ENCODE measurements around the gene RAB12.
"Not testable (repeated sequence)": the region's sequence is repeated elsewhere in the genome, so short reads cannot be mapped to it uniquely, and the experiment has no call there.

The RAB12 gene

DNA sequence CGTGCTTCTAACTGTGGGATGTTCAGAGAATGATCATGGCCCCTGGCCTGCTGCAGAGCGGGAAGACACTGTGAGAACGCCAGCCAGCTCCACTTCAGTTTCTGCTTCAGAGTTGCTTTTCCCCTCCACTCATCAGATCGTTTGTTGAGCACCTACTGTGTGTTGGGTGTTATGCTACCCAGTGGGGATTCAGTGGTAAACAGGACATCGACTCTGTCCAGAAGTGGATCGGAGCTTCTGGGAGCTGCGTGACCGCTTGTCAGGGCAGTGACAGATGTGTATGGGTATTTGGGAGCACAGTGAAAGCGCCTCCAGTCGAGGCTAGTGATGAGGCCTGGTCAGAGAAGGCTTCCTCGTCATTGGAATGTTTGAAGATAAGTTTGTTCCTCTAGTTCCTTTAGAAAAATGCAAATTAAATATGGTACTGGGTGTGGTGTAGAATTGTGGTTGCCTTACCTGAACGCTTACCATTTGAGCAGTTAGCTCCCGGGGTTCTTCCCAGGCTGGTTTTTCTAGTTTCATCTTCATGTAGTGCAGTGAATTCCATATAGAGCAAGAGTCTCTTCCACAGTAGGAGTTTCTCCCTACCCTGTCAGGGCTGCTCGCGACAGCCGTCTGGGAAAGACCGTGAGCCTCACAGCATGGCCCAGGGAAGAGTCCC is 2.8 kb downstream of the RAB12 start:
- DNase-seq (ENCODE audit: insufficient read length, low spot score) (no peak), FAIRE-seq (no peak)

DNA sequence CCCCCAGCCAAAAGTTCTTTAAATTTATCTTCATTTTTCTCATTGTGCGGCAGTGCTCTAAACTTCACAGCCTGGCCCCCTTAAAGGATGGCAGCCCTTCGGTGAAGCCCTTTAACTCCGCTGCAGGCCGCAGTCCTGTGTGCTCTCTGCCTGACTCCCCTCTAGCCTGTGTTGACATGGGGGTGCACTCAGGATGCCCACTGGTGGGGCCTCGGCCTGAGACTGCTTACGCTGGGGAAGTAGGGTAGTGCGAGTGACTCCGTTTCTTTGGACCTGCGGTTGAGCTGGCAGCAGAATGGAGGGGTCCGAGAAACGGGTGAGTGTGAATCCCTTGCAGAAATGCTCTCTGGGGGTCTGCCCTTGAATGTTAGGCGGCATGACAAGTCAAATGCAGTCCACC is 5.6 kb downstream of the RAB12 start:
- DNase-seq (ENCODE audit: insufficient read length, low spot score): no peak

DNA sequence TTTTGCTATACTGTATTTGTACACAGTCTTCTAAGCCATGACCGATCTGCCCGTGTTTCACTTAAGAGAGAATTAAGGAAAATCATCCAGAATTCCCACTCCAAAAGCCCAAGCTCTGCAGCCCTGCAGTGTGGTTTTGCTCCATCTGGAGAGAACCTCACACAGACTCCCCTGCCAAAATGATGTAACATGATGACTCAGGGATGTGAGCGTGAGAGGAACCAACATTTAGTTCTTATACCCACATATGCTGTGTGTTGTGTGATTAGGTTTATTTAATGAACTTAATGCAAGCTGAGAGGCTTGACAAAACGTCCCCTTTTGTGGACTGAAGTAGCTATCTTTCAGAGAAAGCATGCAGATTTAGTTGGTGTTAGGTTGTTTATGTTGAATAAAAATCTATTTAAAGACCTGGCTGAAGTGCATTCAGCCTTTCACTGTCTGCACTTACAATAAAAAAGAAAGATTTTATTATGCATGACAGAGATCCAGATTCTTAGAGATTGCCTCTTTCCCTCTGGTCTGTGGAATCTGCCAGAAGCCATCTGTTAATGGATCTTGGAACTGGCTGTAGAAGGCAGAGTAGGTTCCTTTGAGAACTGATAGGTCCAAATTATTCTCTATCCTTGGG is 6.3 kb downstream of the RAB12 start:
- FAIRE-seq (no peak), DNase-seq (ENCODE audit: insufficient read length, low spot score) (peak; percentile 72)

More for the DNA sequence above, 5.6 kb downstream of the RAB12 start:
- FAIRE-seq: no peak

GRCh38 chr18:8616028-8616401 is 6.8 kb downstream of the RAB12 start:
- FAIRE-seq (no peak), DNase-seq (ENCODE audit: insufficient read length, low spot score) (no peak)

DNA sequence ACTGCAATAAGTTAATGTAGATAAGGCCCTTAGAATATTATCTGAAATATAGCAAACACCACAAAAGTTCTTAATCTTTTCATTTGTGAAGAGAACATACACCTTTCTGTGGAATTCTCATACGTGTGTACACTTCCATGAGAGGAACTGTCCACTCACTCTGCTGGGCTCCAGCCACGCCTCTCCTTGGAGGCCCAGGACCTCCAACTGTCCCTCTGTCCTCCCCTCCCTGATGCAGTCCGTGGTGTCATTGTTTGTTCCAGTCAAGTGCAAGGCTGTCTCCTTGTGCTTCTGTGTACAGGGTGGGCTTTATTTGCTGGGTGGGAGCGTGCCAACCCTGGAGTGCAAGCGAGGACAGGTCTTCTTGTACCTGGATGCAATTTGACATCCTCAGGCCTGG is 8.7 kb downstream of the RAB12 start:
- DNase-seq (ENCODE audit: insufficient read length, low spot score): no peak
- FAIRE-seq: no peak

- no peak for DNase-seq (ENCODE audit: insufficient read length, low spot score)
Observed at GRCh38 chr18:8619041-8619440, 9.8 kb downstream of the RAB12 start.

DNA sequence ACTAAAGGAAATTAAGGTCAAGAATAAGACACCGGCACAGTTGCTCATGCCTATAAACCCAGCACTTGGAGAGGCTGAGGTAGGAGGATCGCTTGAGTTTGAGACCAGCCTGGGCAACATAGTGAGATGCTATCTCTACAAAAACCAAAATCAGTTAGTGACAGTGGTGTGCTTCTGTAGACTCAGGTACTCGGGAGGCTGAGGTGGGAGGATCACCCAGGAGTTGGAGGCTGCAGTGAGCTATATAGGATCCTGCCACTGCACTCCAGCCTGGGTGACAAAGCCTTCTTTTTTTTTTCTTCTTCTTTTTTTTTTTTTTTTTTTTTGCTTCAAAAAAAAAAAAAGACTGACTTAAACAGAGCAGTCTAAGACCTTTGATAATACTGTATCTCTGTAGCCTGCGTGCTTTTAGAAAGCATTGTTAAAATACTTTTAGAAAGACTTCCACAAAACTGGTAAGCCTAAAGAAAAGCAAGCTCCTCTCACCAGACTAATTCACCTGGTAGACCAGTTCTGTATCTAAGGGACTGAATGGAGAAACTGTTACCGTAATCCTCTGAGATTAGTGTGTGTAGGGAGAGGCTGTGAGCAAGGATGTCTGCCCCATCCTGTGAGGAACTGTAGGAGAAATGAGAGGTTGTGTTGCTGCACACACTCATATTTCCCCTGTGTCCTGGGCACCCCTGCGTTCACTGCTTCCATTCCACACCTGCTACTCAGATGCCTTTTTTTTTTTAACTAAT is 10.8 kb downstream of the RAB12 start:
- DNase-seq (ENCODE audit: insufficient read length, low spot score): no peak
- FAIRE-seq: no peak

More at GRCh38 chr18:8619041-8619440, 9.8 kb downstream of the RAB12 start:
- FAIRE-seq: no peak

GRCh38 chr18:8620845-8621244 is 11.6 kb downstream of the RAB12 start:
- DNase-seq (ENCODE audit: insufficient read length, low spot score) (no peak), FAIRE-seq (no peak)

DNA sequence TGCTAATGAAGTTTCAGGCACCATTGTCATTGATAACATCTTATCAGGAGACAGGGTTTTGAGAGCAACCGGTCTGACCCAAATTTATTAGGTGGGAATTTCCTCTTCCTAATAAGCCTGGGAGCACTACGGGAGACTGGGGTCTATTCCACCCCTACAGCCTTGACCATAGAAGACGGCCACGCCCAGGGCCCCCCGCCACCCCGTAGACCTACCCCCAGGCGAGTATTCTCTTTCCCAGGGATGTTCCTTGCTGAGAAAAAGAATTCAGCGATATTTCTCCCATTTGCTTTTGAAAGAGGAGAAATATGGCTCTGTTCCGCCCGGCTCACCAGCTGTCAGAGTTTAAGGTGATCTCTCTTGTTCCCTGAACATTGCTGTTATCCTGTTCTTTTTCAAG is 13.4 kb downstream of the RAB12 start:
- not testable (repeated sequence) for DNase-seq (ENCODE audit: insufficient read length, low spot score); FAIRE-seq

DNA sequence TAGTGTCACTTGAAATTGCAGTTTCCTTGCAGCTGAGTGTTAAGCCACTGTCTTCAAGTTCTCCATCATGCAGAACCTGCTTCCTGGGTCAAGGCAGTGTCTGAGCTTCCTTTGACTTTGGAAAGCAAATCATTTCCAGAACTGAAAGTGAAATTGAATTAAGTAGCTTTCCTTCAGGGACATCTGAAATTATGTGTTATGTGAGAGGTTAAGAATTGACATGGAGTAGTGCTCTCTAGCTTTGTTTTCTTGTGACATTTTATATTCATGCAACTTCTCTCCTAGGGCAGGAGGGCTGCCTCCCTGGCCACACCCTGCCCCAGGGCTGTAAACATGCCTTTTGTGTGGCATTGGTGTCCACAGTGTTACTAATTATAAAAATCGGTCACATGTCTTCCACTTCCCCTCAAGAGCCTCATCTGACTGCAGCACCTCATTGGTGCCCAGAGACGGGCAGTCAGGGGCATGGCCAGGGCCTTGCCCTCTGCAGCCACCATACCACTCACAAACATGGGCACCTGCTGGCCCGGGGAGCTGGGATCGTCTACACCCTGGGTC is 14.4 kb downstream of the RAB12 start:
- DNase-seq (ENCODE audit: insufficient read length, low spot score) (no peak), FAIRE-seq (no peak)

GRCh38 chr18:8625461-8626092 is 16.3 kb downstream of the RAB12 start:
- DNase-seq (ENCODE audit: insufficient read length, low spot score): no peak
- FAIRE-seq: no peak

- no peak for FAIRE-seq
- DNase-seq (ENCODE audit: insufficient read length, low spot score): no peak
Observed at GRCh38 chr18:8626414-8627106, 17.3 kb downstream of the RAB12 start.

DNA sequence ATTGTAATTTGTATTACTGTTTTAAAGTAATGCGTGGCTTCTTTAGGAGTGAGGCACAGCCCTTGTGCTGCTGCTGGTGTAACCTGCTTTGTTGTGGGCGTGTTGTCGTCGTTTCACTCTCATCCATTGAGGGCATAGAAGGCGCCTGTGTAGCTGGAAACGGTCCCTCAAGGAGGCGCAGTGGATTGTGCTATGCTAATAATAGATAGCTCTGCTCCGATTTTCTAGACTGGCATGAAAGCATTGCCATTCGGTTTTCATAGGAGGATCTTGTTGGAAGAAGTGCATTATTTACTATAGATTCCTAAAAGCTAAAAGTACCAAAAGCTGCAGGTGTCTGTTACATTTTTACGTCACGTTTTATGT is 17.9 kb downstream of the RAB12 start:
- no peak for DNase-seq (ENCODE audit: insufficient read length, low spot score)
- no peak for FAIRE-seq

DNA sequence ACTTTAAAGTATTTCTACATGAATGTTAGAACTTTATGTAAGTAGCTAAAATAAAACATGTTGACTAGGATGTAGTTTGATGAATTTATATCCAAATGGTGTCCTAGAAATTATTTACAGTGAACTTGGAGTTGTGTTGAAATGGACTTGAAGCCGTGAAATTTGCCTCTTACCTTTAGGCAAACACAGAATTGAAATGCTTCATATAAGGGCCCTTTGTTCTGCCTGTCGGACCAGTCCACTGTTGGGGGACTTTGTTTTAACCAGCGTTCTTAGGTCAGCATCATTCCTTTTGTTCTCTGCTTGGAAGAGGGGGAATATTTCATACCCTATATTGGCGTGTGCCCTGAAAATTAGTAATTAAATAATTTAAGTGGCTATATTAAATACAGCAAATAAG is 18.3 kb downstream of the RAB12 start:
- DNase-seq (ENCODE audit: insufficient read length, low spot score) (no peak), FAIRE-seq (no peak)

- DNase-seq (ENCODE audit: insufficient read length, low spot score) (no peak), FAIRE-seq (no peak)
Observed at GRCh38 chr18:8629602-8630001, 20.4 kb downstream of the RAB12 start.

GRCh38 chr18:8630546-8630945 is 21.3 kb downstream of the RAB12 start:
- FAIRE-seq: no peak

DNA sequence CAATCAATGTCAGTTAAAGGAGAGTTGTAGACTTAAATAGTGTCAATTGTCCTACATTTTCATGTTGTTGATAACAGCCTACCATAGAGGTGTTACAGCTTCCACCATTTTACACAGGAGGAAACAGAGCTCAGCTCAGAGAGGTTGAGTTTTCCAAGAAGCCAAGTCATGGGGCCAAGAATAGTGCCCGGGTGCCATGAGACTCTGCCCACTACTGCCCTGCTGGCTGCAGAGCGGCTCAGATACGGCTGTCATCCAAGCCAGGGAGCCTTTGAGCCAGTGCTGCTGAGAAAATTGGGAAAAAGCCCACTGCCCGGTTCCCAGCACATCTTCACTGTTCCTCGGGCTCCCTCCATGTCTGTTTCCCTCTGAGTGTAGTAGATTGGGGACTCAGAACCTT is 22.0 kb downstream of the RAB12 start:
- FAIRE-seq: no peak

More at GRCh38 chr18:8630546-8630945, 21.3 kb downstream of the RAB12 start:
- no peak for DNase-seq (ENCODE audit: insufficient read length, low spot score)

GRCh38 chr18:8632386-8632785 is 23.1 kb downstream of the RAB12 start:
- DNase-seq (ENCODE audit: insufficient read length, low spot score) (no peak), FAIRE-seq (no peak)

More for the DNA sequence above, 22.0 kb downstream of the RAB12 start:
- DNase-seq (ENCODE audit: insufficient read length, low spot score): no peak

DNA sequence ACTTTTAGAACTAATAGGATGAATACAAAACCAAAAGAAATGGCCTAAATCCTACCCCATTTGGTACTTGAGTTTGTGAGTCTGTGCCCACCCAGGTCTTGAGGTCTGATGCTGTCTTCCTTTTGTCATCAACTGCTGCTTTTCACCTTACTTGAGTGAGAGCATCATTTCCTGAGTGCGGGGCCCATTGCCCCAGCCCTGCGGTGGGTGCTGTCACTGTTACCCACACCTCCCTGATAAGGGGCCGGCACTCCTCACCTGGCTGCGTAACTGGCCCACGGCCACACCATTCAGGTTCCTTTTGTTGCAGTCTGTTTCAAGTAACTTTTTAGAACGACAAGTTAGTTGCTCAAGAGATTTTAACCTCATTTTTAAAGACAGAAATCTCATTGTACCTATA is 25.3 kb downstream of the RAB12 start:
- FAIRE-seq (no peak), DNase-seq (ENCODE audit: insufficient read length, low spot score) (no peak)

DNA sequence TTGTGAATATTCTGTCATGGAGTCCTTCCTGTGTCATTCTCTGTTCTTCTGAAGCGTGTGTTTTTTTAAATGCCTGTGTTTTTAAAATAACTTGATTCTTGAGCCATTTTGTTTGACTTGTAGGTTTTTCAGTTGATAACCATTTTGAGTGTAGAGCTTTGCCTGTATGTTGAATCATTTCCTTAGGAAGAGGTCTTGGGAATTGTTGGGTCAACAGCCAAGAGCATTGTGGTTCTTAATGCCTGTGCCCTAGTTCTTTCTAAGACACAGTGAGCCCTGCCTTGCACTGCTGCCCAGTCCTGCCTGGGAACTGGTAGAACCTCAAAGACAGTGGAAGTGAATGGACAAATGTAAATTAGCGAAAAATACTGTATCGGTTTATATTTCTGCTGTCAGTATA is 25.9 kb downstream of the RAB12 start:
- DNase-seq (ENCODE audit: insufficient read length, low spot score): no peak
- no peak for FAIRE-seq

GRCh38 chr18:8639762-8640161 is 30.5 kb downstream of the RAB12 start:
- DNase-seq (ENCODE audit: insufficient read length, low spot score): no peak
- FAIRE-seq: no peak

Data from HTR-8/SVneo (cell line).